NOMO-1 treated with dmso at 0.1 percent for 144 hours (cell line): ENCODE data around the gene CFAP43.
"Not testable (repeated sequence)": the region's sequence is repeated elsewhere in the genome, so short reads cannot be mapped to it uniquely, and the experiment has no call there.

ENCODE experiments used
- DNase-seq: peaks from one replicate; lab custom pipeline; 2025; ENCODE audit not compliant: unreplicated experiment; lab: John Stamatoyannopoulos, UW

CFAP43 gene

DNA sequence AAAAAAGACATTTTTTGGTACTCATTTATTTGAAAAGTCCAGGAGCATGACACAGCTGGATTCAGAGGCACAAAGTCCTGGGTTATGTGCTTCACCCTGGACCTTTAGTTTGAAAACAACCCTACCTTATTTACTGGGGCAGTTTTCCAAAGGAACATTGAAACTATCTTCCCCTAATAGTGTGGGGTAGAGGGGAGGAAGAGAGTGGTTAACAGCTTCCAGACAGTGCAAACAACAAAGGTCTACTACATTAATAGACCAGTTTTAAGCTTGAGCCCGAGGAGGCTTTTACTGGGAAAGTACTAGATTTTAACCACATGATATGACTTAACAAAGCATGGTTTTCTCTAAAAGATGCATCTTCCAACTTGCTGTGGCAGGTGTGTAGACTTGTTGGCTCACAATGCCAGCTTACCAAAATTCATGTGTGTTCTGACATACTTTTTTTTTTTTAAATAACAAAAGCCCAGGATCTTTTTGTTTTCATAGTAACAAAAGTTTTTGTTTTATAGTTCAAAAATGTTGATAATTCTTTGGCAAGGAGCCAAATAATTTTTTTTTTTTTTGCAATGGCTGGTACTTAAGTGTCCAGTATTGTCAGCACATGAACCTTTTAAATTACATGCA, 24.3 kb upstream of the CFAP43 start:
- DNase-seq: no peak

GRCh38 chr10:104255311-104255981, 23.3 kb upstream of the CFAP43 start:
- DNase-seq: peak; percentile 29

- peak; percentile 70 for DNase-seq
Measured at GRCh38 chr10:104254493-104255310, 22.5 kb upstream of the CFAP43 start, which contains the start of gene GSTO1. Gene GSTO1 (plus strand): TSS chr10:104254892. CDS start chr10:104254929, 37 bp downstream.

DNA sequence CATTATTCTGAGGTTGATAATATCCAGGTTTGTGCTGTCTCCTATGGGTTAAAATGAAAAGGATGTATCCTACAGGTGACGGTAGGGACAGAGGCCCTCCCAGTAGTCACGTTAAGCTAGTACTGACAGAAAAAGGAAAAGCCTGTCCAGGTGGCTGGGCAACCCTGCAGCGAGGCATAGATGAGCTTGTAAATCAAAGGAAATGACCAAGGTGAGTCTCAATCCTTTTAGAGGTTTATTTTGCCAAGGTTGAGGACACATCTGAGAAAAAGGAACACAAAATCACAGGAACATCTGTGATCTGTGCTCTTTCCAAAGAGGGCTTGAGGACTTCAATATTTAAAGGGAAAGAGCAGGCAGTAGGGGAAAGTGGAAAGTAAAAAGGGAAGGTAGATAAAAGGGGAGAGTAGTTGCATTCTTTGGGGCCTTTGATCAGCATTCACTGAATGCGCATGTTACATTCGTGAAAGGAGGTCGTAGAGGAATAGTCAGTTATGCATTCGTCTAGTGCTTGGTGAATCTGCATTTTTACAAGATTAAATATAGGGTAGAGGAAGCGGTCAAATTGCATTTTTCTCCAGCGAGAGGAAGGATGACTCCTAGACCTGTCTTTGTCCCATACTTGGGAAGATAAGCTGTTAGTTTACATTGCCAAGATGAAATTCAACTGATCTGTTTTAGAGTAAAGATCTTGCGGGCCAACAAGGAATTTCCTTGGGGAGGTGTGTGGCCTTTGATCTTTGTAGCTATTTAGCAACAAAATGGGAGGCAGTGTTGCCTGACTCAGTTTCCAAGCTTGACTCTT, 21.6 kb upstream of the CFAP43 start:
- DNase-seq: no peak

DNA sequence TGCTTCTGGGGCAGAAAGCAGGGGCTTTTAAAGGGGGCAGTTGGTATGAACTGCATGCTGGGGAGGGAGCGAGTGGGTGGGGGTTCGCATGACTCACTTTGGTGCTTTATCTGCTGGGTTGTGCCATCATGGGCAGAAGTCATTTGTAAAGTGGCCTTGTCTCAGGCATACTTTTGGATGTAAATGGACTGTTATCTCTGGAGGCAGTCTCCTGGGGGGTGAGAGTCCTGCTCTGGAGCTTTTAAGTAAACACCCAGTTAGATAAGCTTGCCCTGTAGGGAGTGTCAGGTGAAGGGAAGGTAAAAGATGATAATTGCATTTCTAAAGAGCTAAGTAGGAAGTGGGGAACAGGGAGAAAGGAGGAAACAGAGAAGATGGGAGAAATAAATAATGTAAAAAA, 20.9 kb upstream of the CFAP43 start:
- no peak for DNase-seq

GRCh38 chr10:104252368-104252767, 20.2 kb upstream of the CFAP43 start:
- DNase-seq: no peak

DNA sequence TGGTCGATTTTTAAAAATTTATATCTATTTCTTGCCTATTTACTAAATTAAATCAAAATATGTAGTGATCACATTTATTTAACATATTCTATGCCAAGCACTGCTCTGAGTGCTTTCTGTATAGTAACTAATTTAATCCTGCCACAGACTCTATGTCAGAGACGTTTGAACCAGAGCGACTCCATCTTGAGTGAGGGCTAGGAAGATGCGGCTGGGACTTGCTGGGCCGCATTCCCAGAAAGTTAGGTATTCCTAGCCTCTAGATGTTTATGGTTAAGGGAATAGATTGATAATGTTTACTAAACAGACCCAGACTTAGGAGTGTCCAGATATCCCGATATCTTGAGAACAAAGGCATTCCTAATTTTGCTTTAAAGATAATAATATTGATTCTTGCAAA, 19.3 kb upstream of the CFAP43 start:
- DNase-seq: no peak

GRCh38 chr10:104250371-104250770, 18.2 kb upstream of the CFAP43 start:
- DNase-seq: peak; percentile 13

DNA sequence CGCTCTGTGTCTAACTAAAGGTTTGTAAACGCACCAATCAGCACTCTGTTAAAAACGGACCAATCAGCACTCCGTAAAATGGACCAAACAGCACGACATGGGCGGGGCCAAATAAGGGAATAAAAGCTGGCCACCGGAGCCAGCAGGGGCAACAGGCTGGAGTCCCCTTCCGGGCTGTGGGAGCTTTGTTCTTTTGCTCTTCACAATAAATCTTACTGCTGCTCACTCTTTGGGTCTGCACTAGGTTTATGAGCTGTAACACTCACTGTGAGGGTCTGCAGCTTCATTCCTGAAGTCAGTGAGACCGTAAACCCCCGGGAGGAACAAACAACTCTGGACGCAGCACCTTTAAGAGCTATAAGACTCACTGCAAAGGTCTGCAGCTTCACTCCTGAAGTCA, 16.8 kb upstream of the CFAP43 start:
- not testable (repeated sequence) for DNase-seq

GRCh38 chr10:104247513-104248146, 15.5 kb upstream of the CFAP43 start:
- DNase-seq: no peak

DNA sequence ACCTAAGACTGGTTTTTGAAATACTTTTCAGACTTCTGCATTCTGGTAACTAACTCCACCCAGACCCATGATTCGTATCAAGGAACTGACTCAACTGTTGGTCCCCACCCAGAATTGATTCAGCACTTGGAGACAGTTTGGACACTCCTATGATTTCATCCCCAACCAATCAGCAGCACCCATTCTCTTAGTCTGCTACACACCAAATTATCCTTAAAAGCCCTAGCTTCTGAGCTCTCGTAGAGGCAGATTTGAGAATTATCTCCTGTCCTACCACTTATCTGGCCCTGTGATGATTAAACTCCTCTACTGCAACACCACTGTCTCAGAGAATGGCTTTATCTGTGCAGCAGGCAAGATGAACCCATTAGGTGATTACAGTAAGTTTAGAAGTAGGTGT, 14.8 kb upstream of the CFAP43 start:
- no peak for DNase-seq

DNA sequence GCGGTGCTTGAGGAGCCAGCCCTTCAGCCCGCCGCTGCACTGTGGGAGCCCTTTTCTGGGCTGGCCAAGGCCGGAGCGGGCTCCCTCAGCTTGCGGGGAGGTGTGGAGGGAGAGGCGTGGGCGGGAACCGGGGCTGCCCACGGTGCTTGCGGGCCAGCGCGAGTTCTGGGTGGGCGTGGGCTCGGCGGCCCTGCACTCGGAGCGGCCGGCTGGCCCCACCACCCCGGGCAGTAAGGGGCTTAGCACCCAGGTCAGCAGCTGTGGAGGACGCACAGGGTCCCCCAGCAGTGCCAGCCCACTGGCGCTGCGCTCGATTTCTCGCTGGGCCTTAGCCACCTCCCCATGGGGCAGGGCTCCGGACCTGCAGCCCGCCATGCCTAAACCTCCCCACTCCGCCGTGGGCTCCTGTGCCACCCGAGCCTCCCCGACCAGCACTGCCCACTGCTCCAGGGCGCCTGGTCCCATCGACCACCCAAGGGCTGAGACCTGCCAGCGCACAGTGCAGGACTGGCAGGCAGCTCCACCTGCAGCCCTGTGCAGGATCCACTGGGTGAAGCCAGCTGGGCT, 13.0 kb upstream of the CFAP43 start:
- no peak for DNase-seq

- no peak for DNase-seq
Measured at GRCh38 chr10:104243512-104243911, 11.3 kb upstream of the CFAP43 start.

- not testable (repeated sequence) for DNase-seq
Measured at GRCh38 chr10:104243009-104243408, 10.8 kb upstream of the CFAP43 start.

DNA sequence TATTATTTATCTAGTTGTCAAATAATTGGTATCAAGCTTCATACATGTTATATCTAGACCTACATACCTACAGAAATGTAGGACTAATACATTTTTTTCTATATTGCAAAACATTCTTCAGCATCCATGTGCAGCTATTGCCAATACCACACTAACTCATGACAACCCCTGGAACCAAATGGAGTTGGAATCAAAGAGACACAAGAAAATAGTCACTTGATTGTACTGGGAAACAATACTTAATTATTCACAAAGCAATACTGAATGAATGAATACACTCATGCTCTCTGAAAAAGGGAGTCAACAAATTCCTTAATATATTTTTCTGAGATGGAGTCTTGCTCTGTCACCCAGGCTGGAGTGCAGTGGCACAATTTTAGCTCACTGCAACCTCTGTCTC, 10.4 kb upstream of the CFAP43 start:
- DNase-seq: no peak

GRCh38 chr10:104240078-104240477, 7.9 kb upstream of the CFAP43 start:
- DNase-seq: no peak

GRCh38 chr10:104235801-104236200, 3.6 kb upstream of the CFAP43 start:
- no peak for DNase-seq

- no peak for DNase-seq
Measured at GRCh38 chr10:104234934-104235333, 2.8 kb upstream of the CFAP43 start.

- DNase-seq: no peak
Measured at GRCh38 chr10:104233817-104234216, 1.7 kb upstream of the CFAP43 start.

- no peak for DNase-seq
Measured at GRCh38 chr10:104232613-104233102, 494 bp upstream of the CFAP43 start.
